Fibroblast of the aortic adventitia (primary cell): ENCODE data around the gene CDC6. TPM values are rescaled to one million over a fixed set of nuclear protein-coding genes. Genes with fewer than 3 reads are reported as not detected.

Source experiments
- DNase-seq: peaks from one replicate; pipeline ENCODE4 v3.0.0-alpha.2; 2010; ENCODE audit warnings: low read depth
- H3K4me3 ChIP-seq: 2 replicates; pipeline ENCODE4 v1.5.1; 2011; ENCODE audit warnings: low read depth, mild to moderate bottlenecking, control low read depth, low read length, moderate library complexity
- CTCF ChIP-seq: IDR thresholded peaks from 2 replicates; pipeline ENCODE4 v1.5.1; 2011; ENCODE audit warnings: mild to moderate bottlenecking, low read length, control low read depth, inconsistent platforms; ENCODE audit not compliant: insufficient read depth
- total RNA-seq: library from RNA; depleted of rRNA; stranded (reverse); fragments of >200 nt; gene quantifications from 2 replicates; pipeline ENCODE4 v1.2.3, GENCODE V29; 2012; ENCODE audit warnings: low replicate concordance

The CDC6 gene
- total RNA-seq, 1 donor, result 40.4 TPM

DNA sequence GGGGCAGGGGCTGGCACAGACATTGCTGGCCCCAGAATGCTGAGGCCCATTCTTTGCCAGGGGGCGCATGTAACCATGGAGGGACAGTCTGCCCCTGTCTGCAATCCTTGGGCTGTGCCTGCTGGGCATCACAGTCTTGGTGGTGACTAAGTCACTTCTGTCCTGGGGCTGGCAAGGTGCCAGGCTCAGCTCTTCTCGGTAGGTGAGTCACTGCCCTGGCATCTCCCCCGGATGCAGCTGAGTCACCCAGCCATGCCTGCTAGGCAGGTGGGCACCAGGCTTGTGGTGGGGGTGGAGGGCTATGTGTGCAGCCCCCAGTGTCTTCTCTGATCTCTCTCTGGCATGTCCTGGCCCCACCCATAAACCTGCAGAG is 26.9 kb downstream of the CDC6 start:
- TF ChIP-seq CTCF, result no peak
- H3K4me3 ChIP-seq, result no peak overlapping the region
- DNase-seq, result peak; percentile 81

DNA sequence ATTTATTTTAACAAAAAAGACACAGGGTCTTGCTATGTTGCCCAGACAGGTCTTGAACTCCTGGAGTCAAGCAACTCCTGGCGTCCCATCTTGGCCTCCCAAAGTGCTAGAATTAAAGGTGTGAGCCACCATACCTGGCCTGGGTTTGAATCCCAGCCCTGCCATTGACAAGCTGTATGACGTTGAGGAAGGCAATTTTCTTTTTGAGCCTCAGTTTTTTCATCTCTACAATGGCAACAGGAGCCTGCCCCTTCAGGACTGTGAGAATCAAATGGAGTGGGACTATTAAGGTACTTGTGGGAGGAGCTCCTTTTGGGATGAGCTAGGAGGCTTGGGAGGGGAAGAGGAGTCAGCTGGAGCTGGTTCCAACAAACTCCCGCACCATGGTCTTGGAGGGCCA is 27.5 kb downstream of the CDC6 start:
- no peak for DNase-seq
- H3K4me3 ChIP-seq, result no peak overlapping the region
- no peak for TF ChIP-seq CTCF

DNA sequence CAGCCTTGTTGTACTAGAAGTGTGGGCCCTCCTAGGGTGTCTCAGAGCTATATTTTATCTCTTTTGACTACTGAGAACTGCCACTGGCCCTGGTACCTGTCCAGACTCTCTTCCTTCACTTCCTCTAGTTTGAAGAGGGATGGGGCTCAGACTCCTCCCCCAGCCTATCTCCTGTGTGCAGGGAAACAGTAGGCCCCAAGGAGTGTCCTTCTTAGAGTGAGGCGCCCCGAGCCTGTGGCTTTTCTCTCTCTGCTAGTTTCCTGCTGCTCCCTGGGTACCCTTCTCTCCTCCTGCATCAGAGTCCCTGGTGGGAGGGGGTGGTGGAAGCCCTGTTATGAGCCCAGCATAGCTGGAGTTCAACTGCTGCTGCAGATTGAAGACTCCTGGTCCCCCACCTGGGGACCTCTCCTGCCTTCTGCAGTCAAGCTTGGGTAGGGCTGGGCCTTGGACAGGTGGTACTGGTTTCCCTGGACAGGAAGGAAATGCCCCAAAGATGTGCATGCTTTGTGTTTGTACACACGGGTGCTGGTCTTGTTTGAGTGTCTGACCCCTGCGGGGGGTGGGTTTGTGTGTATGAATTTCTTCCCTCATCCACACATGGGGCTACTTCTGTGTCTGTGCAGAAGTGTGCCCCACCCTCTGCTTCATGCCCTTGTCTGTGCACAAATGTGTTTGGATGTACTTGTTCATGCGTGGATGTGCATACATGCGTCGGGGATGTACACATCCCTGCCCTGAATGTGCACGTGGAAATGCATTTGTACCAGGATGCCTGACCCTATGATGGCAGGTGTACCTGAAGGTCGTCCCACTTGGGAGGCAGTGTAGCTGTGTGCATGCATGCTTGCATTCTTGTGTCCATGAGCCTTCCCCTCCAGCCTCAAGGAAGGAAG is 28.2 kb downstream of the CDC6 start:
- TF ChIP-seq CTCF, result no peak
- peak overlapping the region; percentile 17 for H3K4me3 ChIP-seq
- DNase-seq, result no peak

DNA sequence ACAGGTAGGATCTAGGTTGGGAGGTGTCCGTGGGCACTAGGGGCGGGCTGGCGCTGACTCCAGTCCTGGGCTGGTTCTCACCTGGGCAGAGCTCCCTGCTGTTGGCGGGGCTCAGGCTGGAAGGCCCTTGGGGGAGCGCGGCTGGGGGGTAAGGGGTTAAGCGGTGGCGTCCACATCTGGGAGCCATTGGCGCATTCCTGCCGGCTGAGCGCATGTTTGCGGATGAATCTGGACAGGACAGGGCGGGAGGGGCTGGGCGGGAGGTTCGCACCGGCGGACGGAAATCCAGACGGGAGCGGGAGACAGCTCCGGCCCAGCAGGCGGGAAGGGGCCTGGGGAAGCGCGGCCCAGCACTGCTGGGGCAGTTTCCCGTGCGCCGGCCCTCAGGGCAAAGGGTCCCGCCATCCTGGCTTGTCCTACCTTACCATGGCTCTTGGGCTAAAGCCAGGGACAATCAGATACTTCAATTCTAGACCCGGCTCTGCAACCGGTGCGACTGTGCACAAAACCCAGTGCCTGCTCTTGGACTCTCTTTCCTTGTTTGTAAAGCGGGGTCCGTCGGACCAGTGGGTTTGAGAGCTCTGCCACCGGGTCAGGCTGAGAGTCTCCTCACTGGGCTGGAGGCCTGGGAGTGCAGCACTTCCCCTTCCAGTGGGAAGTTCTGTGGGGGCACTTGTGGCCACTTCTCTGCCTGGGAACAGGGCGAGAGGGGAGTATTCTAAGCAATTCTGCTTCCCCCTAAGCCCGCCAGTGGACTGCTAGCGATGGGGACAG is 29.1 kb downstream of the CDC6 start:
- DNase-seq, result peak; percentile 70
- TF ChIP-seq CTCF, result no peak
- peak overlapping the region; percentile 67 for H3K4me3 ChIP-seq

GRCh38 chr17:40317345-40317873 is 29.7 kb downstream of the CDC6 start:
- peak; percentile 72 for DNase-seq
- H3K4me3 ChIP-seq, result peak overlapping the region; percentile 67
- peak; percentile 80 for TF ChIP-seq CTCF

DNA sequence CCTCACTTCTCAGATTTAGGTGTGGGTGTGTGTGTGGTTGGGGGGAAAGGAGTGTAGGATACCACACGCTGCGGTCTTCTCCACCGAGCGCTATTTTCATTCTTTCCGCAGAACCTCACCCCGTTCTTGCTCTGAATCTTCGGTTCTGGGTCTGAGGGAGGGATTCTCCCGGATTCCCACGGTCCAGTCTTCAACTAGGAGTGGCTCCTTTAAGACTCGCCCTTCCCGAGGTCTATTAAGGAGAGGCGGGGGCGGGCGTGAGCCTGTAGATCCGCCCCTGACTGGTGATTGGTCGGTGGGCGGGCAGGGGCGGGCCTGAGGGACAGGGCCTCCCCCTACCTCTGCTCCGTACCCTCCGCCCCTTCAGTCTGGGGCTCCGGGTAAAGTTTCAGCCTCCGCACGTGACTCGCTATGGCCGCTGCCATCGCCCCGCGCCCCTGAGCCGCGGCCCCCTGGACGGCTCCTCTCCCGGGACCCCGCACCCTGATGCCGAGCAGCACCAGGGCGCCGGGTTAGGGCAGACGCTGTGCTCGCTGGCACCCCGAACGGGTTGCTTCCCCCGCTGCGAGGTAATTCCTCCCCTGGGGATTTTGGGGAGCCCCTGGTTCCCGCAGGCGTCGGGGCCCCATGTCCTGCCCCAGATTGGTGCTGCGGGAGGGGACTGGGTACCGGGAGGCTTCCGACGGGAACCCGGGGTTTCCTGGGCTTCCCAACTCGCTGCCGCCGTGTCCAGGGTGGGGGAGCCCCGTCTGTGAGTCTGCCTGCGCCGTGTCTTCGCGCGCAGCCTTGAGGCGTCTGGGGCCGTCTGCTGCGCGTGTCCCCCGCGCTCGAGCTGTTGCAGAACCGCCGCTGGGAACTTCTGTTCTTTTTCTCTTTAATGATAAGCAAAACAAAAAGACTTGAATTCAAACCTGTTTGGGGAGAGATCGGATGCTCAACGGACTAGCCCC is 30.5 kb downstream of the CDC6 start:
- DNase-seq, result peak; percentile 93
- H3K4me3 ChIP-seq, result peak overlapping the region; percentile 95
- TF ChIP-seq CTCF, result no peak
